Uterus (tissue), 2 donors: ENCODE results near the gene C14orf180.

Experiments
- POLR2A ChIP-seq, 2 donors: fragments of 450-650 bp; IDR thresholded peaks; one replicate each; pipeline ENCODE4 v1.6.1; 2016; ENCODE audit warnings: antibody characterized with exemption in 2 of 2, mild to moderate bottlenecking in 1 of 2, moderate library complexity in 1 of 2
- TF ChIP-seq, protein P1 (sequence below), 4 experiments: fragments of 200-600 bp in 2 of 4; fragments of 450-650 bp in 2 of 4; sonication (generic) in 2 of 4; IDR thresholded peaks; one replicate each; pipeline ENCODE4 v1.5.1; 2016 to 2019; ENCODE audit warnings: antibody characterized with exemption in 4 of 4, mild to moderate bottlenecking in 2 of 4, moderate library complexity in 1 of 4

DNA sequence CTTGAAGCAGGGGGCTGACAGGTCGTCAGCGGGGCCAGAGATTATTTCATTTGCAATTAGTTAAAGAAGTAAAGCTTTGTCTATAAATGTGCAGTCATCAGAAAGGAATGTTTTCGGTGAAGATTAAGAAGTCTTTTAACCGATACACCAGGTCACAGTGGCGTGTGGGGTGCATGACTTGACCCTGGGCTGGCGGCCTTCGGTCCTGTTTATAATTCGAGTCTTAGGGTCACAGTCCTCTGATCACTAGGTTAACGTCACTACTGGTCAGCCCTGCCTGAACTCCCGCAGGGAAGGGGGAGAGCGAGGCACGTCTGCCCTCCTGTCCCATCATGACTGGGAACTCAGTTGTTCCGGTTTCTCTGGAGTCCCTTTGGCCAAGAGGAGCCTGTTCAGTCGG lies 5.0 kb upstream of the C14orf180 start:
- TF ChIP-seq, protein P1, sequence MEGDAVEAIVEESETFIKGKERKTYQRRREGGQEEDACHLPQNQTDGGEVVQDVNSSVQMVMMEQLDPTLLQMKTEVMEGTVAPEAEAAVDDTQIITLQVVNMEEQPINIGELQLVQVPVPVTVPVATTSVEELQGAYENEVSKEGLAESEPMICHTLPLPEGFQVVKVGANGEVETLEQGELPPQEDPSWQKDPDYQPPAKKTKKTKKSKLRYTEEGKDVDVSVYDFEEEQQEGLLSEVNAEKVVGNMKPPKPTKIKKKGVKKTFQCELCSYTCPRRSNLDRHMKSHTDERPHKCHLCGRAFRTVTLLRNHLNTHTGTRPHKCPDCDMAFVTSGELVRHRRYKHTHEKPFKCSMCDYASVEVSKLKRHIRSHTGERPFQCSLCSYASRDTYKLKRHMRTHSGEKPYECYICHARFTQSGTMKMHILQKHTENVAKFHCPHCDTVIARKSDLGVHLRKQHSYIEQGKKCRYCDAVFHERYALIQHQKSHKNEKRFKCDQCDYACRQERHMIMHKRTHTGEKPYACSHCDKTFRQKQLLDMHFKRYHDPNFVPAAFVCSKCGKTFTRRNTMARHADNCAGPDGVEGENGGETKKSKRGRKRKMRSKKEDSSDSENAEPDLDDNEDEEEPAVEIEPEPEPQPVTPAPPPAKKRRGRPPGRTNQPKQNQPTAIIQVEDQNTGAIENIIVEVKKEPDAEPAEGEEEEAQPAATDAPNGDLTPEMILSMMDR (IDR thresholded peaks at IDR 0.05): no peak
- TF ChIP-seq POLR2A (IDR thresholded peaks at IDR 0.05): no peak
